Large intestine (tissue), 3 donors: ENCODE data around the gene PTPRE. TPM values are rescaled to one million over a fixed set of nuclear protein-coding genes. Genes with fewer than 3 reads are reported as not detected.

ENCODE experiments used
- DNase-seq, 2 donors: peaks; one replicate each; pipeline versions ENCODE4 v3.0.0 to v3.0.0-alpha.2; 2013
- H3K27ac ChIP-seq: one replicate; pipeline ENCODE4 v1.5.1; 2013; ENCODE audit warnings: low read length
- H3K27me3 ChIP-seq: 2 replicates; pipeline ENCODE4 v1.6.1; 2013; ENCODE audit warnings: low read length; ENCODE audit not compliant: control insufficient read depth, insufficient read depth
- H3K36me3 ChIP-seq: 2 replicates; pipeline ENCODE4 v1.6.1; 2013; ENCODE audit warnings: low read length; ENCODE audit not compliant: control insufficient read depth, insufficient read depth
- H3K4me1 ChIP-seq: one replicate; pipeline ENCODE4 v1.6.1; 2013; ENCODE audit warnings: low read length; ENCODE audit not compliant: control insufficient read depth, insufficient read depth
- H3K4me3 ChIP-seq: one replicate; pipeline ENCODE4 v1.5.1; 2013; ENCODE audit warnings: low read length
- H3K9me3 ChIP-seq: one replicate; pipeline ENCODE4 v1.6.1; 2013; ENCODE audit warnings: mild to moderate bottlenecking, low read depth, low read length, moderate library complexity; ENCODE audit not compliant: control insufficient read depth
- WGBS: methylation state at CpG from one replicate; pipeline ENCODE4 v1.1.5; 2013; ENCODE audit warnings: low lambda C conversion rate; ENCODE audit not compliant: insufficient coverage; 5-methylcytosine and 5-hydroxymethylcytosine counted together
- polyA plus RNA-seq: library from polyadenylated mRNA; unstranded; fragments of 120-200 nt; gene quantifications from one replicate; pipeline ENCODE4 v1.2.1, GENCODE V29; 2013

The PTPRE gene
- polyA plus RNA-seq, 1 donor: 21.6 TPM

DNA sequence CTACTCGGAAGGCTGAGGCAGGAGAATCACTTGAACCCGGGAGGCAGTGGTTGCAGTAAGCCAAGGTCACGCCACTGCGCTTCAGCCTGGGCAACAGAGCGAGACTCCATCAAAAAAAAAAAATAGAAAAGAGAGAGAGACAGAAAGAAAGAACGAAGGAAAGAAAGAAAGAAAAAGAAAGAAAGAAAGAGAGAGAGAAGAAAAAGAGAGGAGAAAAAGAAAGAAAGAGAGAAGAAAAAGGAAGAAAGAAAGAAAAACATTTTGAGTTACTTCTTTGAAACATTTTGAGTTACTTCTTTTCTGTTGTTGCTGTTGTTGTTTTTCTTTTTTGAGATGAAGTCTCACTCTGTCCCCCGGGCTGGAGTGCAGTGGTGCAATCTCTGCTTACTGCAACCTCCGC, 221.7 kb downstream of the PTPRE start:
- H3K4me1 ChIP-seq: peaks cover 11% of the 10 kb centered on the region
- H3K9me3 ChIP-seq: no peaks in the 10 kb centered on the region
- DNase-seq: no peak
- H3K27me3 ChIP-seq: no peaks in the 10 kb centered on the region
- no peaks in the 10 kb centered on the region for H3K36me3 ChIP-seq
- no peak overlapping the region for H3K27ac ChIP-seq
- WGBS: 90% methylated on average over 5 of the region's 8 CpGs
- H3K4me3 ChIP-seq: no peak overlapping the region

- no peak for DNase-seq
- no peaks in the 10 kb centered on the region for H3K36me3 ChIP-seq
- H3K27me3 ChIP-seq: no peaks in the 10 kb centered on the region
- no peaks in the 10 kb centered on the region for H3K9me3 ChIP-seq
- no CpG with 5 or more reads among the region's 1 CpG for WGBS
- H3K27ac ChIP-seq: no peak overlapping the region
- H3K4me3 ChIP-seq: no peak overlapping the region
- peaks cover 3% of the 10 kb centered on the region for H3K4me1 ChIP-seq
Measured at GRCh38 chr10:128130051-128130450, 223.1 kb downstream of the PTPRE start.

Other genes starting within 250 kb of the PTPRE start
- not detected for gene FOXI2, start 169.9 kb upstream of the PTPRE start, polyA plus RNA-seq
- gene CLRN3, start 14.2 kb upstream of the PTPRE start, polyA plus RNA-seq: 121 TPM
- 26.5 TPM for gene MKI67, start 219.3 kb downstream of the PTPRE start, polyA plus RNA-seq